ENCODE measurements around the gene IFT74.

The IFT74 gene

GRCh38 chr9:26975728-26976707 lies 19.8 kb downstream of the IFT74 start:
- DNase-seq, result peak; percentile 23

GRCh38 chr9:26983340-26983739 lies 27.1 kb downstream of the IFT74 start:
- no peak for DNase-seq

GRCh38 chr9:26995810-26996209 lies 39.6 kb downstream of the IFT74 start:
- no peak for DNase-seq

DNA sequence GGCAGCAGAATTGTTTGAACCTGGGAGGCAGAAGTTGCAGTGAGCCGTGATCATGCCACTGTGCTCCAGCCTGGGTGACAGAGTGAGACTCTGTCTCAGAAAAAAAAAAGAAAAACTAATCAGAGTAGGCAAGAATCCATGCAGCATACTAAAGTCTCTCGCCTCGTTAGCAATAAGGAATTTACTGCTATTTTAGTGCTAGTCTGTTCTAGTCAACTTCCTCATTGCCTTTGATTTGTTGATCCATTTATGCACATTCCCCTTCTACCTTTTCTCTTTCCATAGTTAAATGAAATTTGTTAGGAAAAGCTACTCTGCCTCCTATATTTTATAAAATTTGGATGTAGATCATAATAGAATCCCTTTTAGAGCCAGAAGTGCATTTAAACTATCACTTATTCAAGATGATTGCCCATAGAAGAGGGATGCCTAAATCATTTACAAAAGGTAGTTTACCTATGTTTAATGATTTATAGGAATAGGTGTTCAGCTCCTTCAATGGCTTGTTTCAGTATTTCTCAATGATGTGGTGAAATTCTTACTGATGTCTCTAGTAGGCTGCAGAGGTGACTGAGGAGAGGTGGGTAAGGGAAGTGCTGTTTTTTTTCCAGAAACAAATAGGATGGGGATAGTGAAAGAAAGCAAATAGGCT lies 47.3 kb downstream of the IFT74 start:
- no peak for DNase-seq

- DNase-seq, result no peak
These were observed 49.3 kb downstream of the IFT74 start, which contains the start of gene LRRC19 for GRCh38 chr9:27005491-27005890. LRRC19 (minus strand) TSS chr9:27005672; CDS start chr9:26999694, 5,978 bp downstream.

DNA sequence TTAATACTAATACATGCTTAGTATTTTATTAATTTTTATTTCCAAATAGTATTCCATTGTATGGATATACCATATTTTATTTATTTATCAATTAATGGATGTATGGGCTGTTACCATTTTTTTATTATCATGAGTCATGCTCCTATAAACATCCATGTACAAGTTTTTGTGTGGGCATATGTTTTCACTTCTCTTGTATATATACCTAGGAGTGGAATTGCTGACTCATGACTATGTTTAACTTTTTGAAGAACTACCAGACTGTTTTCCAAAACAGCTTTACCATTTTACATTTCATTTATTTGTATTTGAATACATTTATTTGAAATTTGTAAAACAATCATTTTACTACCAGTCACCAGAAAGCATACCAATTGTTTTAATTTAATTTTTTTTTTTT lies 63.4 kb downstream of the IFT74 start:
- no peak for DNase-seq

- no peak for DNase-seq
These were observed 66.7 kb downstream of the IFT74 start for GRCh38 chr9:27022920-27023319.

- DNase-seq, result no peak
These were observed 73.0 kb downstream of the IFT74 start for GRCh38 chr9:27029186-27029585.

GRCh38 chr9:27033815-27034403 lies 77.7 kb downstream of the IFT74 start:
- DNase-seq, result peak; percentile 42

GRCh38 chr9:27037499-27037898 lies 81.3 kb downstream of the IFT74 start:
- no peak for DNase-seq

DNA sequence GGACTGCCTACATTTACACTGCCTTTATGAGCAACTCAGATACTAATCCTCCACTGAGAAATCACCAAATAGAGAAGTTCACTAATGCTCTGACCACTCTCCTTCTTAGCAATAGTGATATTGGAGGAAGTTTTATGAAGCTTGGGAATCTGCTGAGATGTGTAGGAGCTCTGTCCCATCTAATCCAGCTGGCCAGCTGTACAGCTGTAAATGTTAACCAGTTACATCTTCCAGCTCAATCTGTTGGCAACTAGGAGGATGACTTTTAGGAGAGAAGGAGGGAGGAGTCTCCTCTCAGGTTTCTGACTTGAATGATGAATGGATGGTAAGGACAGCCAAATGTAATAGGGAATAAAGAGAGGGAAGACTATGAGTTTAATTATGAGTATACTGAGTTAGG lies 85.5 kb downstream of the IFT74 start:
- DNase-seq, result no peak

- DNase-seq, result no peak
These were observed 86.3 kb downstream of the IFT74 start for GRCh38 chr9:27042476-27042875.

GRCh38 chr9:27043176-27043575 lies 87.0 kb downstream of the IFT74 start:
- DNase-seq, result no peak

DNA sequence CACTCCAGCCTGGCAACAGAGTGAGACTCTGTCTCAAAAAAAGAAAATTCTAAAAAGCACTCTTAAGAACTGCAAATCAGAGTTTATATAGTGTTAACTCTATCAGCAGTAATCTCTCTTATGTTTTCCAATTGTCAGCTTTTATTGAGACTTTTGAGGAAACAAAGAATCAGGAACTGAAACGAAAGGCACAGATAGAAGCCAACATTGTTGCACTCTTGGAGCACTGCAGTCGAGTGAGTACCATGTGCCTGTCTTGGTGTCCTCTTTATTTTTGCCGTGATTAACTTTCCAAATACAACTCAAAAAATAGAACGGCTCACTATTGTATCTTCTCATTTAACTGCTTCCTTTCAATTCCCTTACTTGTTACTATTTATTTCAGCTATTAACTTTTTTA lies 90.9 kb downstream of the IFT74 start:
- no peak for DNase-seq

- DNase-seq, result no peak
These were observed 97.3 kb downstream of the IFT74 start for GRCh38 chr9:27053369-27054022.

GRCh38 chr9:27054125-27054524 lies 97.9 kb downstream of the IFT74 start:
- DNase-seq, result no peak

GRCh38 chr9:27054841-27055240 lies 98.6 kb downstream of the IFT74 start:
- DNase-seq, result no peak

- no peak for DNase-seq
These were observed 103.2 kb downstream of the IFT74 start for GRCh38 chr9:27059412-27059811.

- DNase-seq, result no peak
These were observed 103.7 kb downstream of the IFT74 start for GRCh38 chr9:27059907-27060306.

GRCh38 chr9:27065288-27065687 lies 109.1 kb downstream of the IFT74 start:
- no peak for DNase-seq

GRCh38 chr9:27073841-27074728 lies 117.9 kb downstream of the IFT74 start:
- DNase-seq, result no peak

- DNase-seq, result no peak
These were observed 122.5 kb downstream of the IFT74 start for GRCh38 chr9:27078685-27079084.

Data from femur (tissue), 1 donor.